ENCODE results near the gene EEFSEC.

Gene EEFSEC, protein sequence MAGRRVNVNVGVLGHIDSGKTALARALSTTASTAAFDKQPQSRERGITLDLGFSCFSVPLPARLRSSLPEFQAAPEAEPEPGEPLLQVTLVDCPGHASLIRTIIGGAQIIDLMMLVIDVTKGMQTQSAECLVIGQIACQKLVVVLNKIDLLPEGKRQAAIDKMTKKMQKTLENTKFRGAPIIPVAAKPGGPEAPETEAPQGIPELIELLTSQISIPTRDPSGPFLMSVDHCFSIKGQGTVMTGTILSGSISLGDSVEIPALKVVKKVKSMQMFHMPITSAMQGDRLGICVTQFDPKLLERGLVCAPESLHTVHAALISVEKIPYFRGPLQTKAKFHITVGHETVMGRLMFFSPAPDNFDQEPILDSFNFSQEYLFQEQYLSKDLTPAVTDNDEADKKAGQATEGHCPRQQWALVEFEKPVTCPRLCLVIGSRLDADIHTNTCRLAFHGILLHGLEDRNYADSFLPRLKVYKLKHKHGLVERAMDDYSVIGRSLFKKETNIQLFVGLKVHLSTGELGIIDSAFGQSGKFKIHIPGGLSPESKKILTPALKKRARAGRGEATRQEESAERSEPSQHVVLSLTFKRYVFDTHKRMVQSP

GRCh38 chr3:128153156-128154041 lies at the start of gene EEFSEC:
Gene EEFSEC, plus strand, starts transcription at chr3:128153481. Its CDS starts 27 bp downstream, at chr3:128153508.
- DNase-seq (ENCODE audit: low read depth in 2 of 2), result peak; percentile 78 to 87

DNA sequence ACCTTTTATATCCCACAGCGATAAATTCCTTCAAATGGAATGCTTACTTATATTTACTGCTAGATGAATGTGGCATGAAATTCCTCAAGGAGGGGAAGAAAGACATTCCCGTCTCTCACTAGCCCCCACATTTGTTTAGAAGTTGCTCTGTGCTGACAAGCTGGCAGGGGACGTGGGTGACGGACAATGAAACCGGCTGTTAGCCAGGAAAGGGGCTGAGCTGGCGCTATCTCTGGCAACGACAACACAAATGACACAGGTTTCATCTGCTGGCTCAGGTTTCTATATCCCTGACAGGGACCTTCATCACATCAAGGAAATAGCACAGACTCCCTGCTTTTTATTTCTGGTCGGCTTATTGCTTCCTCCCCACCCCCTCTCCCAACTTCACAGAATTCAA lies 45.4 kb upstream of the EEFSEC start:
- DNase-seq (ENCODE audit: low read depth in 2 of 2), result no peak

- DNase-seq (ENCODE audit: low read depth in 2 of 2), result no peak
Measured at GRCh38 chr3:128111147-128111546, 42.1 kb upstream of the EEFSEC start.

DNA sequence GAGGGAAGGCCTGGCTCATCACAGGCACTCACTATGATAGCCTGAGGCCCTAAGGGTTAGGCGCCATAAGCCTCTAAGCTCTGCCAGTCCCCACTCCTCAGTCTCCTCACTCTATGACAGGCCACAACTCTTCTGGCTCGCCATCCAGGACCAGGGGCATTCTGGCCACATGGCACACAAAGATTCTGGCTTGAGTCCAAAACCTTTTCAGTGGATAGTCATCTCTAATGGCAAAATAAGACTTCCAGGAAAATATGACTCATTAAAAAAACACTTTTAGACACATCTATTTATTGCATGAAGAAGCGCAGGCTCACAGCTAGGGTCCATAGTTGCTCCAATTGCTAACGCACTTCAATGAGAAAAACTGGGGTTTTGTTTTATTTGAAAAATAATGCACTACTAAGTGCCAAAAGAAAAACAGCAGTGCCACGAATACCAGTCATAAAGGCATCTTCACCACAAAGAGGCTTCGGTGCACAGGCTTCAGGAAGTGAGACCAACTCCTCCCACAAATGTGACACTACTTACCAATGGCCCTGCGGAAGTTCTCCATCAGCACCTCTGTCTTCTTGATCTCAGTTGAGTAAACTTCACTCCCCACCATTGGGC lies 40.8 kb upstream of the EEFSEC start:
- DNase-seq (ENCODE audit: low read depth in 2 of 2), result no peak

DNA sequence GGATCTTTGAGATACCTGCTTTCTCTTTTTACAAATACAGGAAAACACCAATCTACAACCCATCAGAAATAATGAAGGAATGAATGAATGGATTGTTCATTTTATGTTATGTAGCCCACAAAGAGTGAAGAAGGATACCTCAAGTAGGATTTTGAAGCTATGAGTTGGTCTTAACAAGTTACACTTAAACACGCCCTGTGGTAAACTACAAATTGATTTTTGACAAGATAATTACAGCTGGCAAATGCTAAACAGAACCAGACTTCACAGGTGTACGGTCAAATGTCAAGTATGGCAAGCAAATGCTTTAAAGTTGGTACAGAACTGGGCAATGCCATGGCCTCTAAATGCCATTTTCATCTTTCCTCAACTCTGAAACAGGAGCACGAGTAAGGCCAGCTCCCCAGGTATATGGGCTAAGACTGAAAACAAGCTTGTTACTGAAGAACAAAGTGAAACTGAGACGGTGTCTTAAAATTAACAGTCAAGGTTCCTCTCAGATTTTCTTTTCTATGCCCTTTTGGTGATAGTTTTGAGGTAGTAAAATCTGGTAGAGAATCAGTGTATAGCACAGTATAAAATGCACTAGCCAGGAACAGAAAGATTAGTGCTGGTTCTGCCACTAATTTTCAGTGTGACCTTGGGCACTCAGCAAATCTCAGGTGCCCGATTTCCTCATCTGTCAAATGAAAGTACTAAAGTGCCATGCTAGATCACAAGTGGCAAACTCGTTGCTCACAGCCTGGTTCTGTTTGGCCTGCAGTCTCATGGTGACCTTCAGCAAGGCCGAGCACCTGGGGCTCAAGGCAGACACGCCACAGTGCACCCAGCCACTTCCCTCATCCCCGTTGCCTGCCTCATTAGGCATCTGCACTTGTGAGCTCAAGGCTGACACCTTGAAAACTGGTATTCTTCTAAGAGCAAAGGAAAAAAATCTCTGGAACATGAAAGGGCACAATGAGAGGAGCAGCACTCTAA lies 39.2 kb upstream of the EEFSEC start:
- DNase-seq (ENCODE audit: low read depth in 2 of 2), result no peak

- DNase-seq (ENCODE audit: low read depth in 2 of 2), result no peak
Measured at GRCh38 chr3:128122013-128122412, 31.3 kb upstream of the EEFSEC start.

DNA sequence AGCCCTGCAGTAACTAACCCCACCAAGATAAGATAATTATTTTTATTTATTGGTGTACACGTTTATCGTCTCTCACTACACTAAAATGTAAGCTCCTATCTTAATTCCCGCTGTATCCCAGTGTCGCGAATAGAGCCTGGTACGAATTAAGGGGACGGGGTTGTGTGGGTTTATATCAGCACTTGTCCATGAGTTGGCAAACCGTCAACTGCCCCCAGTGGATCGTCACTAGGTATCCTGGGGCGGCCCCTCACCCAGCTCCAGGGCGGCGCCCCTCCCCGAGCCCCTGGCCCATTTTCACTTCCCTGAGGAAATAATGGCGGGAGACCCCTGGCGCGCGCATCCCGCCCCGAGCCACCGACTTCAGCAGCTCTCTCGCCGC lies 30.1 kb upstream of the EEFSEC start:
- DNase-seq (ENCODE audit: low read depth in 2 of 2), result no peak

- DNase-seq (ENCODE audit: low read depth in 2 of 2), result peak; percentile 88 to 91
Measured at GRCh38 chr3:128123538-128124368, 29.5 kb upstream of the EEFSEC start, which contains the start of gene RUVBL1. Gene RUVBL1, minus strand, starts transcription at chr3:128123812. Its CDS starts 88 bp downstream, at chr3:128123724.

- DNase-seq (ENCODE audit: low read depth in 2 of 2), result no peak
Measured at GRCh38 chr3:128127236-128127635, 26.0 kb upstream of the EEFSEC start.

DNA sequence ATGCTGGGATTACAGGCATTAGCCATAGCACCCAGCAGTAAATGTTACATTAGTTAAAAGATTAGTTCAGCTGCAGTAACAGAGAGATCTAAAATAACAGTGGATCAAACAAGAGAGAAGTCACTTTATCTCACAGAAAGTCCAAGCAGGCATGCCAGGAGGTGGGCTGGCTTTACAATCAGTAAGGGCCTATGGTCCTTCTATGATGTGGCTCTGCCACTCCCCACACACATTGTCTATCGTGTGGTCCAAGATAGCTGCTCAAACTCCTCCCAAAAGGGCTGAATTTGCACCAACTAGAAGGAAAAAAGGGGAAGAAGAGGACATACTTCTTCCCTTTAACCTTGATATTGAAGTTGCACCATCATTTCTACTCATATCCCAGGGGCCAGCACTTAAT lies 25.0 kb upstream of the EEFSEC start:
- DNase-seq (ENCODE audit: low read depth in 2 of 2), result no peak

DNA sequence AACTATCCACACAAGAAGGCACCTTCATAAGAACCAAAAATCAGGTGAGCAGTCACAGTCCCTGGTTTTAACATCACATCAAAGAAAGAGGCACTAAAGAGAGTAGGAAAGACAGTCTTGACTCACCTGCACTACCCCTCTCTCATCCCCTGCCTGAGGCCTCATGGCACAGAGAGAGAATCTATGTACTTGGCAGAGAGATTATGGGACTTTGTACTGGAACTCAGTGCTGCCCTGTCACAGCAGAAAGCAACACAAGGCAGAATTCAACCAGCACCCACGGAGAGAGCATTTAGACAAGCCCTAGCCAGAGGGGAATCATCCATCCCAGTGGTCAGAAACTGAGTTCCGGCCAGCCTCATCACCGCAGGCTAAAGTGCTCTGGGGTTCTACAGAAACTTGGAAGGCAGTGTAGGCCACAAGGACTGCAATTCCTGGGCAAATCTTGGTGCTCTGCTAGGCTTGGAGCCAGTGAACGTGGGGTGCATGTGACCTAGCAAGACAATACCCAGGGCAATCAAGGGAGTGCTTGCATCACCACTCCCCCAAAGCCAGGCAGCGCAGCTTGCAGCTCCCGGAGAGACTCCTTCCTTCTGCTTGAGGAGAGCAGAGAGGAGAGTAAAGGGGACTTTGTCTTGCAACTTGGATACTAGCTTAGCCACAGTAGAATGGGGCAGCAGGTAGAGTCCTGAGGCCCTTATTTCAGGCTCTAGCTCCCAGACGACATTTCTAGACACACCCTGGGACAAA lies 21.2 kb upstream of the EEFSEC start:
- DNase-seq (ENCODE audit: low read depth in 2 of 2), result no peak

GRCh38 chr3:128133273-128133883 lies 19.9 kb upstream of the EEFSEC start:
- DNase-seq (ENCODE audit: low read depth in 2 of 2), result peak; percentile 14 to 32

GRCh38 chr3:128143496-128143895 lies 9.8 kb upstream of the EEFSEC start:
- DNase-seq (ENCODE audit: low read depth in 2 of 2), result no peak

DNA sequence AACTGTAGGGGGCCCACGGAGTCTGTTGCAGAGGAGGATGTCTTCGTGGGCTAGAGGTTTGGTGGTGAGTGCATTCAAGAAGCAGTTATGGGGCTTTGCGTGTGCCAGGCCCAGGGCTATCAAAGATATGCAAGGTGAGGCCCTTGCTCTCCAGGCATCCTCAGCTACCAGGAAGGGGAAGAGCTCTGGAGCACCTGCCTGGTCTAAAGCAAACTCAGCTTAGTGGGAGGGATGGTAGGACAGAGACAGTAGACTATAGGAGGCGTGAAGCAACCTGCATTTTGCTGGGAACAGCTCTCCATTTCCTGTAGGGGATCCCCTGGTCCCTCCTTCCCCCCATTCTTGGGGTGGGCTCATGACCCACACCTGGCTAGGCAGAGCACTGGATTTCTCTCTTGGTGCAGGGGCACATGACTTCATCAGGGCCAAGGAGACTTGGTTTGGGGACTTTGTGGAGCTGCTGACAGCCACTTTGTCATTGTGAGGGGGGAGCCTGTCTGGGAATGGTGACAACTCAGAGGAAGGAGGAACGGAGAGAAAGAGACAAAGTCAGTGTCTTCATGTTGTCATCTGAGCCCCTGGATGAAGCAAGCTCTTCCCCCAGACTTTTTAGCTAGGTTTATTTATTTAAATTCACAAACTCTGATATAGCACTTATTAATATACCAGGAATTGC lies 8.6 kb upstream of the EEFSEC start:
- no peak for DNase-seq (ENCODE audit: low read depth in 2 of 2)

DNA sequence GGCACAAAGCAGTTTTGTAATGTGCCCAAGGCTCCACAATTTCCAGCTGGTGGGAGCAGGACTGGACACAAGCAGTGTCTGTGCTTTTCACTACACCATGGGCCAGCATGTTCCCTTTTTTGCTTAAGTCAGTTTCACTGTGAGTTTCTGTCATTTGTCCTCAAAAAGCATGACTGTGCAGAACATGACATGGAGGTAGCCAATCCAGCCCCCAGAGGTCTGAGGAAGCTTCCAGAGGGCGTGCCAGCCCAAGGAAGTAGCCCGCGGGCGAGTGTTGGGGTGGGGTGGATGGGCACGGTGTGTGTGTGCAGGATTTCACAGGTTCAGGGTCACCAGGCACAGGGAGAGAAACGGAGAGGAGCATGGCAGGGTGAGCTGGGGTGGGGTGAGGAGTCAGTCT lies 8.0 kb upstream of the EEFSEC start:
- DNase-seq (ENCODE audit: low read depth in 2 of 2), result no peak

- DNase-seq (ENCODE audit: low read depth in 2 of 2), result no peak
Measured at GRCh38 chr3:128146201-128146600, 7.1 kb upstream of the EEFSEC start.

DNA sequence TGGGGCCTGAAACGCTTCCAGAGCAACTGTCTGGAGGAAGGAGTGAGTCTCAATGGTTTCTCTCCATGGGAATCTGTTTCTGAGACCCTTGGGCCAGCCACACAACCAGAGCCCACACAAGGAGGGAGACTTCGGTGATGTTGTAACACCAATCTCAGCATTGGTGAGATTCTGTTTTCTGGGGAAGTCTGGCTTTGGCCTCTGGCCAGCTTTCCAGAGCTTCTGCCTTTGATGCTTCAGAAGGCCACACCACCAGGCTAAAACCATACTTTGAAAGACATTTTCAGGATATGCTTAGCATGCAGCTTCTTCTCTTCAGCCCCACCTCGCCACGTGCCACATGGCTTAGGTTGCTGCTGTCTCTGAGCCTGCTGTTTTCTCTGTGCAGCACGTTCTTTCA lies 3.6 kb upstream of the EEFSEC start:
- DNase-seq (ENCODE audit: low read depth in 2 of 2), result no peak

GRCh38 chr3:128151758-128152274 lies 1.5 kb upstream of the EEFSEC start:
- DNase-seq (ENCODE audit: low read depth in 2 of 2), result no peak

Data from stimulated activated CD4-positive, alpha-beta T cell treated with anti-CD3 and anti-CD28 coated beads, Interleukin-1b, Interleukin-23, amount 100 ng/mL, for 4 hours (primary cell).